IPS-18c (cell line): Measurements from ENCODE around the gene SEC24A.
"Not testable (repeated sequence)": the region's sequence is repeated elsewhere in the genome, so short reads cannot be mapped to it uniquely, and the experiment has no call there.

Source experiments
- H3K4me3 ChIP-seq: 2 replicates; pipeline ENCODE4 v1.7.0; 2013; ENCODE audit warnings: low read depth, mild to moderate bottlenecking, low read length, moderate library complexity; ENCODE audit not compliant: insufficient read depth
- H3K9me3 ChIP-seq: one replicate; pipeline ENCODE4 v1.6.1; 2013; ENCODE audit warnings: mild to moderate bottlenecking, low read length, moderate library complexity; ENCODE audit not compliant: control insufficient read depth, insufficient read depth

Gene SEC24A

DNA sequence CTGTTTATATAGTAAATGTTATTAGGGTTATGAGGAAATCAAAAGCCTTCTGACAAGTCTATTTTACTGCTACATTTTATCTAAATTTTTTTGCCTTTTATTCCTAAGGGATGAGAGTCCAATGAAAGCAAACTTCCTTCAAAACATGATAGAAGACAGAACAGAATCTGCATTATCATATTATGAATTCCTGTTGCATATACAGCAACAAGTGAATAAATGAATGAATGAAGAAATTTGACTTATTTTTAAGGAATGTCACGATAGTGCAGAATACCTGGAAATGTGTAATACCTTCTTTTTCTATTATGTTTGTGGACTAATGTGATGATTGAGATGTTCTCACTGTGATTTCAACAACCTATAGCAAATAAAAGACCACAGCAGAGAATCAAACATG is 76.3 kb downstream of the SEC24A start:
- H3K4me3 ChIP-seq: no peak overlapping the region
- H3K9me3 ChIP-seq: no peaks in the 10 kb centered on the region

- no peaks in the 10 kb centered on the region for H3K9me3 ChIP-seq
- H3K4me3 ChIP-seq: no peak overlapping the region
Measured at GRCh38 chr5:134732819-134733218, 84.2 kb downstream of the SEC24A start.

DNA sequence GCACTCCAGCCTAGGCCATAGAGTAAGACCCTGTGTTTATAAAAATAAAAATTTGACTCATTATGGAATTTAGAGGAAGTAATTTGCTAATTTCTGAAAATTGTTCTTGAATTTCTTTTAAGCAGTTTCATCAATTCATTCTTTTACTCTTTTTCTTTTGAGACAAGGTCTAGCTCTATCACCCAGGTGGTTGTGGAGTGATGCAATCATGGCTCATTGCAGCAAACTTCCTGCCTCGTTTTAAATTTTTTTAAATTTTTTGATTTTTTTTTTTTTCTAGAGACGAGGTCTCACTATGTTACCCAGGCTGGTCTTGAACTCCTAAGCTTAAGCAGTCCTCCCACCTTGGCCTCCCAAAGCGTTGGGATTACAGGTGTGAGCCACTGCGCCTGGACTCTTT is 86.7 kb downstream of the SEC24A start:
- H3K4me3 ChIP-seq: no peak overlapping the region
- no peaks in the 10 kb centered on the region for H3K9me3 ChIP-seq

DNA sequence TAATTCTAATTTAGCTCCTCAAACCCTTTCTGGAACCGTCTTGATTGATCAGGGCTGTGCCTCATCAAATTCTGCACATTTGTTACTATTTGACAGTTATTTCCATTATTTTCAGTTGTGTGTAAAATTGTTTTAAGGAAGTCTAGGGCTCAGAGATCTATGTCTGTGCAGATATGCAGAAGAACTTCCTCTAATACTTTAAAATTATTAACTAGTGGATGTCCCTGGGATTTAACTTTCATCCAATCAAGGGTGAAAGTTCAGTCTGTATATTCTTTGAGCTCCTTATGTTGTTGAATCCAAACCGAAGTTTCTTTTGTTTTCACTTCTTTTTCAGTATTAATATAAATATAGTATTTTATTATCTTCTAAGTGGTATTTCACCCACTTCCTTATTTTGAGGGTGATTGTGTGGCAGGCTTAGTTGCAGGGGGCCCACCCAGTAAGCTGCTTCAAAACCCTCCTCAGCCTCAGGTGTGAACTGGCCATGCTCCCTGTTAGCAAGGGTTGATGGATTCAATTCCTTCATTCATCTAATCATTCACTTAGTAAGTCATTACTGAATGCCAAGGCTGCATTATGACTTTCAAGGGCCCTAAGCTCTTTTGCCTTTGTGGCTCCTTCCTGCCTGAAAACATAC is 87.7 kb downstream of the SEC24A start:
- no peaks in the 10 kb centered on the region for H3K9me3 ChIP-seq
- no peak overlapping the region for H3K4me3 ChIP-seq

- H3K4me3 ChIP-seq: peak within 1 kb of the TSS; percentile 95
Measured at GRCh38 chr5:134738133-134738962, 89.8 kb downstream of the SEC24A start, which contains the start of gene CAMLG. CAMLG (plus strand) TSS chr5:134738548; CDS start chr5:134738621, 73 bp downstream.

GRCh38 chr5:134738963-134739661 is 90.5 kb downstream of the SEC24A start:
- H3K4me3 ChIP-seq: peak overlapping the region; percentile 95
- H3K9me3 ChIP-seq: no peaks in the 10 kb centered on the region

More at GRCh38 chr5:134738133-134738962, 89.8 kb downstream of the SEC24A start, which contains the start of gene CAMLG:
- no peaks in the 10 kb centered on the region for H3K9me3 ChIP-seq

DNA sequence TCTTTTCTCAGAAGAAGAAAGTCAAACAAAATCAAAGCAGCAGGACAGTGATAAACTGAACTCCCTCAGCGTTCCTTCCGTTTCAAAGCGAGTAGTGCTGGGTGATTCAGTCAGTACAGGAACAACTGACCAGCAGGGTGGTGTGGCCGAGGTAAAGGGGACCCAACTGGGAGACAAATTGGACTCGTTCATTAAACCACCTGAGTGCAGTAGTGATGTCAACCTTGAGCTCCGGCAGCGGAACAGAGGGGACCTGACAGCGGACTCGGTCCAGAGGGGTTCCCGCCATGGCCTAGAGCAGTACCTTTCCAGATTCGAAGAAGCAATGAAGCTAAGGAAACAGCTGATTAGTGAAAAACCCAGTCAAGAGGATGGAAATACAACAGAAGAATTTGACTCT is 92.5 kb downstream of the SEC24A start:
- Histone ChIP-seq H3K4me3 (no peak overlapping the region; the same call in none of the 2 replicates), H3K9me3 (no peaks in the 10 kb centered on the region)

DNA sequence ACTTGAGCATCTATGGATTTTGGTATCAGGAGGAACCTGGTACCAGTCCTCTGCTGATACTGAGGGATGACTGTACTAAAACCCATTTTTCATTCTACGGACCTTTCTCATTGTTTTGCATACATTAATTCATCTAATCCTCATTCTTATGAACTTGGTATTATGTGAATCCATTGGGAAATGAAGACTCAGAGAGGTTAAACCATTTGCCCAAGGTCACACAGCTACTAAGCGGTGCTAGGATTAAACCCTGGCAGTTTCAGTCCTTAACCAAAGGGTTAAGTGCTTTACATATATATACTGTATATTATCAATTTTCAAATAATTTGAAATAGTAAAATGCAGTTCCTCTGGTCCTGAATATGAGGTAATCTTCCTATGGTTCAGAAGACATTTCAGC is 93.5 kb downstream of the SEC24A start:
- Histone ChIP-seq H3K9me3 (no peaks in the 10 kb centered on the region), H3K4me3 (no peak overlapping the region)

DNA sequence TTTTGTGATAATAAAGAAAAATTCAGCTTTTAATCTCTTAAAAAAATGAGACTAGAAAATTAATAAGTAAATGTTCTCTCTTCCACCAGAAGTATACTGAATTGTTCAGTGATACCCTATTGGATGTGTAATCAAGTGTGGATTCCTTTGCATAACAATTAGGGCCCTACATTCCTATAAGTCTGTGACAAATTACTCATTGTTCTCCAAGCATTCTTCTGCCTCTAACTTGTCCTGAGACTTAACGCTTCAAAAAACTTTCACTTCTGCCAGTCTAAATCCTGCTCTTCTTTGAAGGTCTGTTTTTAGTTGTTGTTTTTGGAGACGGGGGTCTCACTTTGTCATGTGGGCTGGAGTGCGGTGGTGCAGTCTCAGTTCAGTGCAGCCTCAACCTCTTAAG is 100.8 kb downstream of the SEC24A start:
- H3K9me3 ChIP-seq: no peaks in the 10 kb centered on the region
- H3K4me3 ChIP-seq: no peak overlapping the region

- H3K9me3 ChIP-seq: no peaks in the 10 kb centered on the region
- H3K4me3 ChIP-seq: peak overlapping the region; percentile 88; the same call in 1 of the 2 replicates
Measured at GRCh38 chr5:134758176-134758503, 109.6 kb downstream of the SEC24A start.

- Histone ChIP-seq H3K9me3 (no peaks in the 10 kb centered on the region), H3K4me3 (peak within 1 kb of the TSS; percentile 88)
Measured at GRCh38 chr5:134758504-134759341, 110.1 kb downstream of the SEC24A start, which contains the start of gene DDX46. DDX46 (plus strand) TSS chr5:134758779; CDS start chr5:134758939, 160 bp downstream.

DNA sequence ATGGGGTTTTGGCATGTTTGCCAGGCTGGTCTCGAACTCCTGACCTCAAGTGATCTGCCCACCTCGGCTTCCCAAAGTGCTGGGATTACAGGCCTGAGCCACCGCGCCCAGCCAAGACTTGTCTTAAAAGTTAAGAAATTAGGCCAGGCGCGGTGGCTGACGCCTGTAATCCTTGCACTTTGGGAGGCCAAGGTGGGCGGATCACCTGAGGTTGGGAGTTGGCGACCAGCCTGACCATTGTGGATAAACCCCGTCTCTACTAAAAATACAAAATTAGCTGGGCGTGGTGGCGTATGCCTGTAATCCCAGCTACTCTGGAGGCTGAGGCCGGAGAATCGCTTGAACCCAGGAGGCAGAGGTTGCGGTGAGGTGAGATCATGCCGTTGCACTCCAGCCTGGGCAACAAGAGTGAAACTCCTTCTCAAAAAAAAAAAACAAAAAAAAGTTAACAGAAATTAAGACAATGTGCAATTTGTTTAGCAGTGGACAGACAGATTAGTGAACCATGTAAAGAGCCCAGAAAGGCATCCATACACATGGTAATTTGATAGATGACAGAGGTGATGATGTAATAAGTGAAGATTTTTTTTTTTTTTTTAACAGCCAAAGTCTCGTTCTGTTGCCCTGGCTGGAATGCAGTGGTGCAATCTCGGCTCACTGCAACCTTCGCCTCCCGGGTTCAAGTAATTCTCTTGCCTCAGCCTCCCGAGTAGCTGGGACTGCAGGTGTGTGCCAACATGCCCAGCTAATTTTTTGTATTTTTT is 119.1 kb downstream of the SEC24A start:
- H3K9me3 ChIP-seq, H3K4me3 ChIP-seq: not testable (repeated sequence)

- no peak overlapping the region for H3K4me3 ChIP-seq
Measured at GRCh38 chr5:134769206-134769605, 120.6 kb downstream of the SEC24A start.

DNA sequence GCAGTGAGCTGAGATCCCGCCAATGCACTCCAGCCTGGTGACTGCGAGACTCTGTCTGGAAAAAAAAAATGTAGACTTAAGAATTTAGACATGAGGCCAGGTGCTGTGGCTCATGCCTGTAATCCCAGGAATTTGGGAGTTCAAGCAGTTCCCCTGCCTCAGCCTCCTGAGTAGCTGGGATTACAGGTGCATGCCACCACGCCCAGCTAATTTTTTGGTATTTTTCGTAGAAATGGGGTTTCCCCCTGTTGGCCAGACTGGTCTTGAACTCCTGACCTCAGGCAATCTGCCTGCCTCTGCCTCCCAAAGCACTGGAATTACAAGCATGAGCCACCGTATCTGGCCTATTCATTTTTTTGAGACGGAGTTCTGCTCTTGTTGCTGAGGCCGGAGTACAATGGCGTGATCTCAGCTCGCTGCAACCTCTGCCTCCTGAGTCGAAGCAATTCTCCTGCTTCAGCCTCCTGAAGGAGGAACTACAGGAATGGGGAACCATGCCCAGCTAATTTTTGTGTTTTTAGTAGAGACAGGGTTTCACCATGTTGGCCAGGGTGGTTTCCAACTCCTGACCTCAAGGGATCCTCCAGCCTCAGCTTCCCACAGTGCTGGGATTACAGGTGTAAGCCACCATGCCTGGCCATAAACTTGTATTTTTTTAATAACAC is 124.0 kb downstream of the SEC24A start:
- no peak overlapping the region for H3K4me3 ChIP-seq
- no peaks in the 10 kb centered on the region for H3K9me3 ChIP-seq

More at GRCh38 chr5:134769206-134769605, 120.6 kb downstream of the SEC24A start:
- H3K9me3 ChIP-seq: no peaks in the 10 kb centered on the region

DNA sequence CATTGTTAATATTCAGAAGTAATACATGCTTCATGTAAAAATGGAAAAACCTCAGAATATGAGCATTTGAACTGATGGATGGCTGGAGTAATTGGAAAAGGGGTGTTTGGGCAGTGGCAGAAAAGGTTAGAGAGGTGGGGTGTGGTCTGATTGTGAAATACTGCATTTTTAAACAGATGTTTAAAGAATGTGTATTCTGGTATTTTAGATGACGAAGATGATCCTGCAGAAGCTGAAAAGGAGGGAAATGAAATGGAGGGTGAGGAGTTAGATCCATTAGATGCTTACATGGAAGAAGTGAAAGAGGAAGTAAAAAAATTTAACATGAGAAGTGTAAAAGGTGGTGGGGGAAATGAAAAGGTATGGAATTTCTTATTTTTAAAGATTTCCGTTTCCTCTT is 128.8 kb downstream of the SEC24A start:
- Histone ChIP-seq H3K4me3 (no peak overlapping the region), H3K9me3 (no peaks in the 10 kb centered on the region)
